C4-2B (cell line): ENCODE measurements around the gene LRRC3B.

ENCODE experiments used
- CTCF ChIP-seq: fragments of 450-650 bp; conservative IDR thresholded peaks from 2 replicates; pipeline ENCODE4 v1.5.1; 2017; ENCODE audit warnings: mild to moderate bottlenecking
- ZFX ChIP-seq: fragments of 450-650 bp; IDR thresholded peaks from 2 replicates; pipeline ENCODE4 v1.6.1; 2017

- TF ChIP-seq CTCF (no peak), ZFX (no peak)
Observed at GRCh38 chr3:26590919-26591484, 31.6 kb upstream of the LRRC3B start.
